Lung (tissue), 12 donors: ENCODE results near the gene ELOVL5. TPM values are rescaled to one million over a fixed set of nuclear protein-coding genes. Genes with fewer than 3 reads are reported as not detected.
A peak's percentile ranks its signal among the peaks of the same experiment; 100 is the strongest.
"Not testable (repeated sequence)": the region's sequence is repeated elsewhere in the genome, so short reads cannot be mapped to it uniquely, and the experiment has no call there.

Source experiments
- ATAC-seq: fragments of 200-7000 bp; cut with Tn5 transposase; one replicate; pipeline ENCODE4 v1.9.1; 2020; ENCODE audit warnings: moderate number of reproducible peaks; ENCODE audit not compliant: insufficient read depth, low FRiP score
- DNase-seq, 3 donors: peaks; one replicate each; pipeline ENCODE4 v3.0.0-alpha.2; 2013 to 2017
- H3K27ac ChIP-seq, 2 donors: one replicate each; pipeline ENCODE4 v1.5.1; 2013; ENCODE audit warnings: mild to moderate bottlenecking in 2 of 2, moderate library complexity in 2 of 2, control low read depth in 1 of 2, inconsistent platforms in 1 of 2, low read depth in 1 of 2, low read length in 1 of 2
- H3K27me3 ChIP-seq, 3 donors: one replicate each; pipeline ENCODE4 v1.5.1; 2013; ENCODE audit warnings: low read length in 2 of 3; ENCODE audit not compliant: control insufficient read depth in 3 of 3, insufficient read depth in 3 of 3
- H3K36me3 ChIP-seq, 4 donors: one replicate each; pipeline ENCODE4 v1.5.1; 2013; ENCODE audit warnings: low read length in 4 of 4, mild to moderate bottlenecking in 1 of 4, moderate library complexity in 1 of 4; ENCODE audit not compliant: control insufficient read depth in 4 of 4, insufficient read depth in 4 of 4
- H3K4me1 ChIP-seq, 5 donors: one replicate each; pipeline ENCODE4 v1.5.1; 2013; ENCODE audit warnings: low read length in 5 of 5, mild to moderate bottlenecking in 2 of 5, moderate library complexity in 1 of 5; ENCODE audit not compliant: control insufficient read depth in 5 of 5, insufficient read depth in 5 of 5
- H3K4me3 ChIP-seq: one replicate; pipeline ENCODE4 v1.5.1; 2013; ENCODE audit warnings: mild to moderate bottlenecking, control low read depth, moderate library complexity
- H3K9ac ChIP-seq, 2 donors: one replicate each; pipeline ENCODE4 v1.5.1; 2013; ENCODE audit warnings: low read length in 2 of 2, control low read depth in 1 of 2; ENCODE audit not compliant: insufficient read depth in 1 of 2
- H3K9me3 ChIP-seq, 4 donors: one replicate each; pipeline ENCODE4 v1.5.1; 2013; ENCODE audit warnings: low read length in 3 of 4, mild to moderate bottlenecking in 1 of 4, moderate library complexity in 1 of 4; ENCODE audit not compliant: control insufficient read depth in 4 of 4, insufficient read depth in 3 of 4
- WGBS, 2 donors: extraction: QIAGEN DNeasy Blood & Tissue Kit; methylation state at CpG; one replicate each; pipeline ENCODE4 v1.1.7; 2013; 5-methylcytosine and 5-hydroxymethylcytosine counted together
- polyA plus RNA-seq, 2 donors: library from polyadenylated mRNA; stranded (reverse); fragments of 200-250 nt; gene quantifications; one replicate each; pipeline ENCODE4 v1.2.1, GENCODE V29; 2013
- total RNA-seq, 2 donors: library from RNA; depleted of rRNA in 1 of 2; stranded (reverse); fragments of >200 nt in 1 of 2; gene quantifications; one replicate each; pipeline ENCODE4 v1.2.1, GENCODE V29; 2014 to 2021
- TF ChIP-seq, protein P1 (sequence below): IDR thresholded peaks from 2 replicates; pipeline ENCODE4 v1.5.1; 2012; ENCODE audit warnings: mild to moderate bottlenecking; ENCODE audit errors: control extremely low read depth, extremely low read depth
- donor health status: control.
- donor health status: control.
- donor health status: Bipolar disorder and iron deficiency.
- donor health status: healthy.
- donor health status: DM: yes; HTN: yes; CAD: no.

The ELOVL5 gene
- total and polyA plus RNA-seq, 4 donors = 37.7 to 95.6 (median 89.9) TPM

GRCh38 chr6:53320964-53321363 lies 27.8 kb downstream of the ELOVL5 start:
- 50 to 78% methylated on average over 5 of the region's 5 CpGs for WGBS, 2 donors
- H3K4me3 ChIP-seq = no peak overlapping the region
- no peak overlapping the region for H3K27ac ChIP-seq
- H3K9me3 ChIP-seq = no peaks in the 10 kb centered on the region
- H3K9ac ChIP-seq = no peak overlapping the region
- no peaks in the 10 kb centered on the region for H3K36me3 ChIP-seq
- TF ChIP-seq, protein P1, sequence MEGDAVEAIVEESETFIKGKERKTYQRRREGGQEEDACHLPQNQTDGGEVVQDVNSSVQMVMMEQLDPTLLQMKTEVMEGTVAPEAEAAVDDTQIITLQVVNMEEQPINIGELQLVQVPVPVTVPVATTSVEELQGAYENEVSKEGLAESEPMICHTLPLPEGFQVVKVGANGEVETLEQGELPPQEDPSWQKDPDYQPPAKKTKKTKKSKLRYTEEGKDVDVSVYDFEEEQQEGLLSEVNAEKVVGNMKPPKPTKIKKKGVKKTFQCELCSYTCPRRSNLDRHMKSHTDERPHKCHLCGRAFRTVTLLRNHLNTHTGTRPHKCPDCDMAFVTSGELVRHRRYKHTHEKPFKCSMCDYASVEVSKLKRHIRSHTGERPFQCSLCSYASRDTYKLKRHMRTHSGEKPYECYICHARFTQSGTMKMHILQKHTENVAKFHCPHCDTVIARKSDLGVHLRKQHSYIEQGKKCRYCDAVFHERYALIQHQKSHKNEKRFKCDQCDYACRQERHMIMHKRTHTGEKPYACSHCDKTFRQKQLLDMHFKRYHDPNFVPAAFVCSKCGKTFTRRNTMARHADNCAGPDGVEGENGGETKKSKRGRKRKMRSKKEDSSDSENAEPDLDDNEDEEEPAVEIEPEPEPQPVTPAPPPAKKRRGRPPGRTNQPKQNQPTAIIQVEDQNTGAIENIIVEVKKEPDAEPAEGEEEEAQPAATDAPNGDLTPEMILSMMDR = no peak
- DNase-seq (peak in 1 of 3 donors; percentile 10), ATAC-seq (no peak)
- peaks cover 4 to 23% (median 5%) of the 10 kb centered on the region in 5 donors for H3K4me1 ChIP-seq
- no peaks in the 10 kb centered on the region for H3K27me3 ChIP-seq

- TF ChIP-seq, protein P1 = no peak
- Histone ChIP-seq H3K9me3 (no peaks in the 10 kb centered on the region), H3K27ac (no peak overlapping the region), H3K4me1 (peaks cover 4 to 32% (median 5%) of the 10 kb centered on the region in 5 donors), H3K27me3 (no peaks in the 10 kb centered on the region), H3K9ac (no peak overlapping the region), H3K36me3 (peaks cover 0 to 1% (median 0%) of the 10 kb centered on the region in 4 donors), H3K4me3 (no peak overlapping the region)
- WGBS, 2 donors = 91 to 96% methylated on average over 5 of the region's 5 CpGs
- DNase-seq (no peak), ATAC-seq (no peak)
These were observed 30.3 kb downstream of the ELOVL5 start for GRCh38 chr6:53318429-53318828.

GRCh38 chr6:53317861-53318260 lies 30.9 kb downstream of the ELOVL5 start:
- peaks cover 4 to 31% (median 5%) of the 10 kb centered on the region in 5 donors for H3K4me1 ChIP-seq
- WGBS, 2 donors = 75 to 94% methylated on average over 2 of the region's 2 CpGs
- DNase-seq (no peak), ATAC-seq (no peak)
- no peak overlapping the region for H3K27ac ChIP-seq
- H3K27me3 ChIP-seq = no peaks in the 10 kb centered on the region
- H3K4me3 ChIP-seq = no peak overlapping the region
- peaks cover 0 to 1% (median 0%) of the 10 kb centered on the region in 4 donors for H3K36me3 ChIP-seq
- no peak overlapping the region for H3K9ac ChIP-seq
- no peaks in the 10 kb centered on the region for H3K9me3 ChIP-seq
- TF ChIP-seq, protein P1 = no peak

DNA sequence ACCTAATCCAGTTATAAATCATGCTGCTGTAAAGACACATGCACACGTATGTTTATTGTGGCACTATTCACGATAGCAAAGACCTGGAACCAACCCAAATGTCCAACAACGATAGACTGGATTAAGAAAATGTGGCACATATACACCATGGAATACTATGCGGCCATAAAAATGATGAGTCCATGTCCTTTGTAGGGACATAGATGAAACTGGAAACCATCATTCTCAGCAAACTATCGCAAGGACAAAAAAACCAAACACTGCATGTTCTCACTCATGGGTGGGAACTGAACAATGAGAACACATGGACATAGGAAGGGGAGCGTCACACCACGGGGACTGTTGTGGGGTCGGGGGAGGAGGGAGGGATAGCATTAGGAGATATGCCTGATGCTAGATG lies 31.5 kb downstream of the ELOVL5 start:
- WGBS, 2 donors = 82 to 88% methylated on average over 8 of the region's 8 CpGs
- not testable (repeated sequence) for H3K27ac ChIP-seq, H3K4me3 ChIP-seq, ATAC-seq, H3K27me3 ChIP-seq, H3K9ac ChIP-seq, H3K36me3 ChIP-seq, DNase-seq, H3K9me3 ChIP-seq
- H3K4me1 ChIP-seq = peaks cover 4 to 27% (median 5%) of the 10 kb centered on the region in 5 donors
